Measurements from ENCODE around the gene E2F6.
"Not testable (repeated sequence)": the region's sequence is repeated elsewhere in the genome, so short reads cannot be mapped to it uniquely, and the experiment has no call there.

E2F6 gene

GRCh38 chr2:11414372-11415124, 51.4 kb downstream of the E2F6 start:
- no peak for DNase-seq (ENCODE audit: low read depth in 2 of 2)

- DNase-seq (ENCODE audit: low read depth in 2 of 2): no peak
These were observed 53.5 kb downstream of the E2F6 start for GRCh38 chr2:11412449-11412810.

- no peak for DNase-seq (ENCODE audit: low read depth in 2 of 2)
These were observed 54.1 kb downstream of the E2F6 start for GRCh38 chr2:11411768-11412448.

- no peak for DNase-seq (ENCODE audit: low read depth in 2 of 2)
These were observed 54.7 kb downstream of the E2F6 start for GRCh38 chr2:11411244-11411643.

GRCh38 chr2:11410101-11410500, 55.9 kb downstream of the E2F6 start:
- DNase-seq (ENCODE audit: low read depth in 2 of 2): no peak

GRCh38 chr2:11409572-11409959, 56.4 kb downstream of the E2F6 start:
- DNase-seq (ENCODE audit: low read depth in 2 of 2): no peak

- no peak for DNase-seq (ENCODE audit: low read depth in 2 of 2)
These were observed 56.9 kb downstream of the E2F6 start for GRCh38 chr2:11408959-11409571.

- no peak for DNase-seq (ENCODE audit: low read depth in 2 of 2)
These were observed 58.5 kb downstream of the E2F6 start for GRCh38 chr2:11407413-11407812.

GRCh38 chr2:11406958-11407381, 59.0 kb downstream of the E2F6 start:
- no peak for DNase-seq (ENCODE audit: low read depth in 2 of 2)

- no peak for DNase-seq (ENCODE audit: low read depth in 2 of 2)
These were observed 59.5 kb downstream of the E2F6 start for GRCh38 chr2:11406267-11406957.

- DNase-seq (ENCODE audit: low read depth in 2 of 2): no peak
These were observed 60.2 kb downstream of the E2F6 start for GRCh38 chr2:11405599-11406266.

- DNase-seq (ENCODE audit: low read depth in 2 of 2): not testable (repeated sequence)
These were observed 60.9 kb downstream of the E2F6 start for GRCh38 chr2:11405074-11405406.

- DNase-seq (ENCODE audit: low read depth in 2 of 2): no peak
These were observed 61.4 kb downstream of the E2F6 start for GRCh38 chr2:11404376-11405073.

- no peak for DNase-seq (ENCODE audit: low read depth in 2 of 2)
These were observed 63.5 kb downstream of the E2F6 start for GRCh38 chr2:11402436-11402835.

- no peak for DNase-seq (ENCODE audit: low read depth in 2 of 2)
These were observed 66.6 kb downstream of the E2F6 start for GRCh38 chr2:11399438-11399762.

GRCh38 chr2:11398750-11399437, 67.1 kb downstream of the E2F6 start:
- DNase-seq (ENCODE audit: low read depth in 2 of 2): no peak

- no peak for DNase-seq (ENCODE audit: low read depth in 2 of 2)
These were observed 68.4 kb downstream of the E2F6 start for GRCh38 chr2:11397513-11397912.

GRCh38 chr2:11396467-11397445, 69.2 kb downstream of the E2F6 start:
- no peak for DNase-seq (ENCODE audit: low read depth in 2 of 2)

GRCh38 chr2:11396021-11396420, 69.9 kb downstream of the E2F6 start:
- DNase-seq (ENCODE audit: low read depth in 2 of 2): no peak

GRCh38 chr2:11395389-11395788, 70.6 kb downstream of the E2F6 start:
- no peak for DNase-seq (ENCODE audit: low read depth in 2 of 2)

Data from stimulated activated CD8-positive, alpha-beta memory T cell treated with anti-CD3 and anti-CD28 coated beads, Interleukin-15, amount 100 ng/mL, for 4 hours (primary cell).